ENCODE data around the gene OR2AK2.
"Not testable (repeated sequence)": the region's sequence is repeated elsewhere in the genome, so short reads cannot be mapped to it uniquely, and the experiment has no call there.

Gene OR2AK2

GRCh38 chr1:247964933-247965332 lies at the start of gene OR2AK2:
OR2AK2 (plus strand) TSS chr1:247965233; CDS start chr1:247965377, 144 bp downstream.
- TF ChIP-seq CTCF (IDR thresholded peaks at IDR 0.05): no peak
- DNase-seq (ENCODE audit: low spot score): no peak
- Histone ChIP-seq H3K4me3 (no peak within 1 kb of the TSS), H3K27ac (no peak within 1 kb of the TSS)

GRCh38 chr1:247919952-247920351 lies 45.1 kb upstream of the OR2AK2 start, which contains the start of gene OR2T8:
OR2T8 (plus strand) TSS chr1:247920252; CDS start chr1:247921018, 766 bp downstream.
- Histone ChIP-seq H3K4me3 (no peak within 1 kb of the TSS), H3K27ac (no peak within 1 kb of the TSS)
- TF ChIP-seq CTCF (IDR thresholded peaks at IDR 0.05): no peak
- DNase-seq (ENCODE audit: low spot score): no peak

- no peak overlapping the region for H3K4me3 ChIP-seq
- no peak for DNase-seq (ENCODE audit: low spot score)
- no peak overlapping the region for H3K27ac ChIP-seq
- no peak for TF ChIP-seq CTCF (IDR thresholded peaks at IDR 0.05)
Observed at GRCh38 chr1:247923941-247924340, 41.1 kb upstream of the OR2AK2 start.

GRCh38 chr1:247924868-247925267 lies 40.2 kb upstream of the OR2AK2 start, which contains the start of gene OR2AJ1:
OR2AJ1 (plus strand) TSS chr1:247924889; CDS start chr1:247933769, 8,880 bp downstream.
- Histone ChIP-seq H3K4me3 (no peak within 1 kb of the TSS), H3K27ac (no peak within 1 kb of the TSS)
- DNase-seq (ENCODE audit: low spot score): no peak
- TF ChIP-seq CTCF (IDR thresholded peaks at IDR 0.05): no peak

GRCh38 chr1:247933989-247934388 lies 31.0 kb upstream of the OR2AK2 start:
- Histone ChIP-seq H3K27ac (no peak overlapping the region), H3K4me3 (no peak overlapping the region)
- no peak for TF ChIP-seq CTCF (IDR thresholded peaks at IDR 0.05)
- no peak for DNase-seq (ENCODE audit: low spot score)

GRCh38 chr1:247935781-247936180 lies 29.3 kb upstream of the OR2AK2 start:
- no peak overlapping the region for H3K27ac ChIP-seq
- TF ChIP-seq CTCF (IDR thresholded peaks at IDR 0.05): no peak
- DNase-seq (ENCODE audit: low spot score): no peak
- no peak overlapping the region for H3K4me3 ChIP-seq

- no peak for DNase-seq (ENCODE audit: low spot score)
- no peak overlapping the region for H3K4me3 ChIP-seq
Observed at GRCh38 chr1:247936415-247936814, 28.6 kb upstream of the OR2AK2 start.

GRCh38 chr1:247936965-247937734 lies 27.9 kb upstream of the OR2AK2 start:
- not testable (repeated sequence) for DNase-seq (ENCODE audit: low spot score); H3K27ac ChIP-seq
- peak overlapping the region; percentile 60 for H3K4me3 ChIP-seq

More at GRCh38 chr1:247936415-247936814, 28.6 kb upstream of the OR2AK2 start:
- no peak overlapping the region for H3K27ac ChIP-seq
- no peak for TF ChIP-seq CTCF (IDR thresholded peaks at IDR 0.05)
